HG03342 (cell line): ENCODE results near the gene ANTXRL.
"Not testable (repeated sequence)": the region's sequence is repeated elsewhere in the genome, so short reads cannot be mapped to it uniquely, and the experiment has no call there.

Experiments used
- ATAC-seq: cut with Tn5 transposase; IDR thresholded peaks from one replicate; pipeline ENCODE4 v1.9.1; 2021; ENCODE audit warnings: mild to moderate bottlenecking, moderate library complexity; ENCODE audit not compliant: unreplicated experiment

The ANTXRL gene

DNA sequence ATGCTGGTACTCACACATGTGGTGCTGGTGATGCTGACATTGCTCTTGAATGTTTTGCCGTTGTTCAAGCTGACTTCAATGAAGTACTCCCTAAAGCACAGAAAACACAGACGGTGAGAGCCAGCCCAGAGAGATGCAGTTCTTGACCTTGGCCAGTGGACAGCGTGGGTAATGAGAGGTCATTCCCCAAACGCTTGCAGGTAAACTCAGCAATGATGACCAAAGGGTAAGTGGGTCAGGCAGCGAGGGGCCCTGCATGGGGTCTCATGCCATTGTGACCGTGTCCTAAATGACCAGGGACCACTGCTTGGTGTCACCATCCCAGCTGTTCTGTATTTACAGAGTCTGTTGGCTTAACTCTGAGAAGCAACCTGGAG, 32.8 kb upstream of the ANTXRL start:
- no peak for ATAC-seq

DNA sequence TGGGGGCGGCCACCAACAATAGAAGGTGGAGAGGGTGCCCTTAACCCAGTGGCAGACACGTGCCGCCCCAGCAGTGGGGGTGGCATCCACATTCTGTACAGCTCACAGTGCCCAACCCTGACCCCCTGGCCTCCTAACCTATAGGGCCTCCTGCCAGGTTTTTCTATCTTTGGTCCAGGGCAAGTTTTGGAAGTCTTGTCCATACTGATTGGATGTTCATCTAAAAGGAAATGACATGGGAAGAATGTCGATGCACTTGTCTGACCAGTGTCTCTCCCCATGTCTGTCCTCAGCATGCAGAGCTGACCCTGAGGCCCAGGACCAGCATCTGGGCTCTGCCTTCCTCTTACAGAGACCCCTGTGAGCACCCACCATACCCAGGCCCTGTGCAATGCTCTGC, 32.3 kb upstream of the ANTXRL start:
- no peak for ATAC-seq

DNA sequence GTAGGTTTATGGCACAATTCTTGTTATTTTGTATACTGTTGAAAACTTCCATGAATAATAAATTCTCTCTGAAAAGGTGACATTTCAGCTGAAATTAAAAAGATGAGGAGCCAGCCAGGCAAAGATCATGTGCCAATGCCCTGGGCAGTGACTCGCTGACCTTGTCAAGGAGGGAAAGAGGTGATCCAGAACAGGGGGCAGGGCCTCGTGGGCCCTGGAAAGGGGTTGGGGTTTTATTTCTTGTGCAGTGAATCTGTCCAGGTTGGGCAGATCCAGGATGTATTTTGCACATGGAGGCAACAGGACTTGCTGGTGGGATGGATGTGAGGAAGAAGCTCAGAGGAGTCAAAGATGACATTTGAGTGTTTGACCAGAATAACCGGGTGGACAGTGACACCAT, 31.6 kb upstream of the ANTXRL start:
- ATAC-seq: not testable (repeated sequence)

DNA sequence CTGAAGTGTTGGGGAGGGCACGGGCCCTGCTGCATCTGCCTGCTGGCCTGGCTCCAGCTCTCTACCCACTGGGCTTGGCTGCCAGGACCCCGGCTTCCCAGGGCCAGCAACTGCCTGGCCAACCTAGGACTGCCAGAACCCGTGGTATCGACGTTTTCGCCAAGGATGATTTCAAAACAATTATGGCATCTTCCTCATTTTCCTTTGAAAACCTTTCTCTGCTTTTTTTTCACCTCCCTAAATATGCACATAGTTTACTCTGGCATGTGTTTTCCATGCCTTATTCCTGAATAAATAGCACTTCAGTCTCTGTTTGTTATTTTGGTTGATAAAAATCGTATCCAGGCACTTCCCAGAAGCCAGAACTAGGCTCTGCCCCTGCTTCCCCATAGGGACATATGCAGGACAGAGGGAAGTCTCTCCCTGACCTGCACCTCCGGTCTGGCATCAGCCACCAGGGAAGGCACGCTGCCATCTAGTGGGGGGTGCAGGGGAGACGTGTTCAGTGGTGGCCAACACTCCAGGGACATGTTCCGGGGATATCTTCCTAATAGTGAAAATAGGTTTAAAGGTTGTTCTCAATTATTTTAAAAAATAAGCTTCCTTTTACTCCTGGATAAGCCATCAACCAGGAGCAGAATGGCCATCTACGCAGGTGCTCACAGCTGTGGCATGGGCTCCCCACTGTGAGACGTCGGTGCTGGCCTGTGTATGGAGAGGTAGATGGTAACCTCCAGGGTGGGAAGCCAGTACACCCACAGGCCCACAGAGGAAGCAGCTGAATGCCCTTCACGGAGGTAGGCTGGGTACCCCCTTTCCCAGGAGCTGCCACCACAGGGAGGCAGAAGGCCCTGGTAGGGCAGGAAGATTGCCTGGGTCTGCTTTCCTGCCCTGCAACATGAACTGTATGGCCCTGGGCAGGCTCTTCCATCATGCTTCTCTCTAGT, 30.7 kb upstream of the ANTXRL start:
- no peak for ATAC-seq

DNA sequence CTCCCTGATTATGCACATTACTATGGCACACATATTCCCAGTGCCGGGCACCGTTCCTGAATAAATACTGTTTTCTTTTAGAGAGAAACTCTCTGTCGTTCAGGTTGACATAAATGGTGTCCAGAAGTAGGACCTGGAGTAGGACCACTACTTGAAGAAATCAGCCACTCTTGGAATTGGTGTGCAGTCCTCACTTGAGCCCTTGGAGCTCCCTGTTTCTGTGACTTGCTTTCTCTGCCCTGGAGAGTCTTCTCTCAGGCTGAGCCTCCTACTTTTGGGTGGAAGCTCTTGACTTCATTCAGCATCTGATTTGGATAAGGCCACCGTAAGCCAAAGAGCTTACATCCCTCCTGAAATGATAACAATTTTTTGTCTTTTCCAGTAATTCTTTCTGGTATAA, 29.7 kb upstream of the ANTXRL start:
- ATAC-seq: no peak

DNA sequence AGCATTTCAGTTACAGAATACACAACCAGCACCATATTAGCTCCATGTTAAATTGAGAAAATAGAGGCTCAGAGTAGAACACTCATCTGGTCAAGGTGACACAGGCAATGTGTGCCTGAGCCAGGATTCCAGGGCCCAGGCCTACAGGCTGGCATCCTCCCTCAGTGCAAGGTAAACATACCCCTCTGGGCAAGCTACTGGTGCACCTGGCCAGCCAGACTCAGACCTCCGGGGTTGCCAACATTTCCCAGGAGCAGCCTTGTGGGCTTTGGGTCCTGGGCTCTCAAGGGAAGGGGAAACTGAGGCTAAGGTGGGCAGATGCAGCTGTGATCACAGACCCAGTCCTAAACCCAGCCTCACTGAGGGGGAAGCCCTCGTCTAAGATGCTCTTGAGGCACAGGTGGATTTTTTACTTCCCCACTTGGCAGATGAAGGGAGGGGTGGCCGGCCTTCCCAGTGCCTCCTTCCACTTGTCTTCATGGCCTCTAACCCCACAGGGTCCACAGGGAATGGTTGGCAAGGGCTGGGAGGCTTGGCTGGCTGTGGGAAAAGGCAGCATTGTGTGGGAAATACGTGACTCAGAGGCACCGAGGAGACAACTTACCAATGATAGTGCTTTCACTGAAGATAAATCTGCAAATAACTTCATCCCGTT, 23.8 kb upstream of the ANTXRL start:
- not testable (repeated sequence) for ATAC-seq

DNA sequence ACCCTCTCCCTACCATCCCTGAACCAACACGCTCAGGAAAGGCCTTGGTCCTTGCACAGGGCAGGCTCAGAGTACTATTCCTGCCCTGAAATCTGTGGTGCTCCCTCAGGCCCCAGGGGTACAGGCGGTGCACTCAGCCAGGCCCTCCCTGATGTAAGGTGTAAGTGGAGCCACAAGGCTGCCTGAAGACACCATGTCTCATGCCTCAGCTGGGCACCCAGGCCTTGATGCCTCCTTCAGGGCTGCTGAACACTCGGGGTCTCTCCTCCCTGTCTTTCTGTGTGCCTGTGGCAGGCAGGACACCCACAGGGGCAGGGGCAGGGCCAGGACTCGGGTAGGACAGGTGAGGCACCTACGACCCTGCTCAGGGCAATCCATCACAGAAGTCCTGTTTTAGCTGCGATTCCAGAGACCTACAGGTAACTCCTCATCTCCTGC, 22.9 kb upstream of the ANTXRL start:
- no peak for ATAC-seq

DNA sequence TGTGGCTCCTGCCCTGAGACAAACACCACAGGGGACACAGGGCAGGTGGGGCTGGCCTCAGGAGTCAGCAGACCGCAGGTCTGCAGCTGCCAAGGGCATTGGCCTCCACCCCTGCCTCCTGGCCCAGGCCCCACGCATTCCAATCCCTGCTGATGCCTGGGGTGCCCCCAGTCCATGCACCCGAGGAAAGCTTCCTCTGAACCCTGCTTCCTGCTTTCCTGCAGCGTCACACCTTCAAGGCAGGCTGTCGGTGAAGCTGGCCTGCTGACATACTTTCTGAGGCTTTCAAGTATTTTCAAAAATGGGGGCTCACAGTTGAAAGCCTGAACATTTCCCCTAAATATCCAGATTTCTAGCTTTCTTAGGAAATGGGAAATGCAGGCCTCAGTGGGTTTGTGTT, 22.5 kb upstream of the ANTXRL start:
- ATAC-seq: no peak

DNA sequence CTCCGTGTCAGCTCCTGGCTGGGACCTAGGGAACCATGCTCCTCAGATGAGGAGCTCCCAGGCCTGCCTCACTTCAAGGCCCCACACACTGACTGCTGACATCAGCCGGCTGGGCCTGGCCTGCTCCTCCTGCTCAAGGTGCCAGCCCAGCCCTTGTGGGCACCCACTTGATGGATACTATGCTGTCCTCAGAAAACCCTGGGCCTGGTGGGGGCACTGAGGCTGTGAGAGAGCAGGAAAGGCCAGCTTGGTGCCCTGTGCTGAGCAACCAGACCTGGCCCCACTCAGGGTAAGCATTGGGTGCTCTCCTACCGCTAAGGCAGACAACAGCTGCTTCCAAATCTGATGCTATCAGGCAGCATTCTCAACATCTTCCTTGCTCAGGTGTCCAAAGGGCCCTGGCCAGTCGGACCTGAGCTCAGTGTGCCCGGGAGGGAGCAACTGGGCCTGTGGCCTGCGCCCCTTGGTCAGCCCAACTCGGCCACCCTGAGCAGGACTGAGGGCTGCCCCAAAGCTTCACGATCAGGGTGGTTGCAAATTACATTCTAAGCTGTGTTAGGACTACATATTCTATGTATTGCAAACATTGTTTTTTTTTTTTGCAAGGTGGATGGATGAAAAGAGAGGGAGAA, 21.9 kb upstream of the ANTXRL start:
- ATAC-seq: no peak

DNA sequence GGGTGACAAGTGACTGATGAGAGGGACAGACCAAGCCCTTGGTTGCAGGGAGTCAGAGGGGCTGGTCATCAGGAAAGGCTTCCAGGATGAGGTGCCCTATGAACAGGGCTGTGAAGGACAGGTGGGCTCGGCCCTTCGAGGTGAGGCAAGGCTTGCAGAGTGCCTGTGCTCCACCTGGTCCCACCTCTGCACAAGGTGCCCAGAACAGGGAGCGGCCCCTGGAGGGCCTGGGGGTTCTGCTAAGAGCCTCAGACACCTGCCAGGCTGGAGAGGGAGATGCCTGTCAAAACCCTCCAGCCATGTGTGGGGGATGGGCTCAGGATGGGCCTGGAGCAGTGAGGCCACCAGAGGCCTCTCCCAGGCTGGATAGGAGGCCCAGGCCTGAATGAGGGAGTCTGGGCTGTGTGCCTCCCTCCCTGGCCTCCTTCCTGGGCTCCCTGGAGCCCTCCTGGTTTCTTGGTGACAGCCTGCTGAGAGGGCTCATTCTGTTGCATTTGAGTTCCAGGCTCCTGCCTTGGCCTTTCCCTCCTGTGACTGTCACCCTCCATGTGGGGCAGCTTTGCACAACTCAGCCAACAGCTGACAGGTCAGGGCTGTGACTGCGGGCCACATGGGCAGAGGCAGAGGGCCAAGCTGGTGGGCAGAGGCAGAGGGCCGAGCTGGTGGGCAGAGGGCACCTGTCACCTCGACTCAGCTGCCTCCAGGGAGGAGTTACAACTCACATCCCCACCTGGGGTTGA, 21.1 kb upstream of the ANTXRL start:
- ATAC-seq: not testable (repeated sequence)

DNA sequence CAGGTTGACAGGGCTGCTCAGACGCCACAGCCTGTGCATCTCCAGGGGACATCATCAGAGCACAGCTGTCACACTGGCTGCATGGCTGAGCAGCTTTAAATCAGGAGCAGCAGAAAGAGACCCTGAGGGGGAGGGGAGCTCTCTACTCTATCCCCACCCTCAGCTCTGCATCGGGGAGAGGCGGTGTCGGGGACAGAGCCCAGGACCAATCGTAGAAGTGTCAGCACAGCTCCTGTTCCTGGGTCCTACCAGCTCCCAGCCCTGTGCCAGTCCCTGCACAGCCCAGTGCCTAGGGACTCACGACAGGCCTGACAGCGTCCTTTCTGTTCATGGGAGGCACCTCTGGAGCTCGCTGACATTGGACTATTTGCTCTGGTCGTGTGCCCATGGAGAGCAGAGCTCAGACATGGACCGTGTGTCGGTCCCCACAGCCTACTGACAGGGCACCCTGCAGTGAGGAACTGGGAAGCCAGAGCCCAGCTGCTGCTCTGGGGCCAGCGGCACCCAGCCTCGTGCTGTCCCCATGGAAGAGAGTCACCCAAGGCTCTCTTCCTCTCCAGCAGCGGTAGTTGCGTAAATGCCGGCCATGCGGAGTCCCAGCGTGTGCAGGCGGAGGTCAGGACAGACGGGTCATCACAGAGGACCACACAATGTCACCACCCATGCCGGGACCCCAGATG, 20.4 kb upstream of the ANTXRL start:
- ATAC-seq: no peak

DNA sequence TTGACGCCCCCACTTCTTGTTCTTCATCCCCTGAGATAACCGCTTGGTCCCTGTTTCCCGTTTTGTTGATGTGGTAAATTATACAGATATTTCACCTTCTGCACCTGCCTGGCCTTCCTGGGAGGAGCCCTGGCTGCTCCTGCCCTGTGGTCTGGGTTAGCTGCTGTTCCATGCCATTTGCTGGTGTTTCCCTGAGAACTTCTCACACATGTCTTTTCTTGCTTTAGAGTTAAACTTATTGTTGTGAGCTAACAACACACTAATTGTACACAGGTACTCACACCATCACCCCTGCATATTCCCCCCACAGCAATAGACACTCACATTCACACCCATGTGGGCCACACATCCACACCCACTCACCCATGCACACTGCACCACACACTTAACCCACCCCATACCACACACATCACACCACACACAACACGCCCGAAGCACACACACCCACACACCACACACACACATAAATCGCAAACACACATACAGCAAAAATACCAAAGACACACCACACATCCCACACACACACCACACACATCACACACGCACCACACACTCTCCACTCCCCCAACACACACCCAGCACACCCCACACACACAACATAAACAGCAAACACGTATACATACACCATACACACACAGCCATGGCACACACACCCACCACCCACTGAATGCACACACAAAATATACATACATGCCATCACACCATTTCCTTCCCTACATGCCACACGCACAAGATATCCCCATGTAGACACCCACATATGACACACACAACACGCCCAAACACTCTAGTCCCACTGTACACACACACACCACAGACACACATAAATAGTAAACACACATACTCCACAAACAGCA, 19.4 kb upstream of the ANTXRL start:
- ATAC-seq: no peak

DNA sequence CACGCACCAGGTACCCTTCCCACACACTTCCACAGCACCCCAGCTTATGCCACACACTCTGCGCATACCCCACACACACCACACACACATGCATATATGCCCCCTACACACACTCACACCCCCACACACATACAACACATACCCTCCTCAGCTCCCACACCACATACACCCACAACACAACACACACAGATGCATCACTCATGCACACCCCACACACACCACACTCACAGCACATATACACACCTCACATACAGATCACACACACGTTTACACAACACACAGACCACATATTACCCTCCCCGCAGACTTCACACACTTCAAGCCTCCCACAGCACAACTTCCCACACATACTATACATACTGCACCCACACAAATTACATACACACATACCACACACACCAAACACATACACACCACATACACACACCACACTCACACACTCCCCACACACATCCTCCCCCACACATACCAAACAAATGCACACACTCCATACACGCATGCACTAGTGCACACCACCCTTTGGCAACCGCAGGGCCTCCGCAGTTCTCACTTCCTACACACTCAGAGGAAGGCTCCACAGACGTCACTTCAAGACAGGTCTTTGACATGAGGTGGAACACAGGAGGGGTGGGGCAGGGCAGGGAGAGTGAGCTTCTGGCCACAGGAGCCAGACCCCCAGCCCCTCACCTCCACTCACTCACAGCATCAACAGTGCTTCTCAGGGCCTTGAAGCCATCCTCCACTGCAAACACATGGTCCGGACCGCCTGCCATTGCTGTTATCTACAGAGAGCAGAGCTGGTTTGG, 18.5 kb upstream of the ANTXRL start:
- peak; percentile 78 for ATAC-seq

DNA sequence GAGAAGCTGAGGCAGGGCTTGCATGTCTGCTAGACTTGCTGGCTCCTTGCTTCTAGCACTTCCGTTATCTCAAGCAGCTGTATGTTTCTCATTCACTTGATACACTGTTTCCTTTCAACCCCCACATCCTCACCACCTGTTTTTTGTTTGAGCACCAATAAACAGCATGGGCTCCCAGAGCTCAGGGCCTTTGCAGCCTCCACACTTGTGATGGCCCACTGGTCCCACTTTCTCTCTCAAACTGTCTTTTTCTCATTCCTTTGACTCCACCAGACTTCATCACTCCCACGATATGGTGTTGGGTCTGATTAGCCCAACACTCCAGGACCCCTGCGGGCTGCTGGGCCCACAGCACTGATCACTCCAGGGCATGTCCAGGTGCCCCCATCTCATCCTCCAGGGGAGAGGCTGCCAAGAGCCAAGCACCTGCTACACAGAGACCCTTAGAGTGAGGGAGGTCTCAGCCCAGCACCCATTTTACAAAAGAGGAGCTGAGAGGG, 17.2 kb upstream of the ANTXRL start:
- ATAC-seq: not testable (repeated sequence)

DNA sequence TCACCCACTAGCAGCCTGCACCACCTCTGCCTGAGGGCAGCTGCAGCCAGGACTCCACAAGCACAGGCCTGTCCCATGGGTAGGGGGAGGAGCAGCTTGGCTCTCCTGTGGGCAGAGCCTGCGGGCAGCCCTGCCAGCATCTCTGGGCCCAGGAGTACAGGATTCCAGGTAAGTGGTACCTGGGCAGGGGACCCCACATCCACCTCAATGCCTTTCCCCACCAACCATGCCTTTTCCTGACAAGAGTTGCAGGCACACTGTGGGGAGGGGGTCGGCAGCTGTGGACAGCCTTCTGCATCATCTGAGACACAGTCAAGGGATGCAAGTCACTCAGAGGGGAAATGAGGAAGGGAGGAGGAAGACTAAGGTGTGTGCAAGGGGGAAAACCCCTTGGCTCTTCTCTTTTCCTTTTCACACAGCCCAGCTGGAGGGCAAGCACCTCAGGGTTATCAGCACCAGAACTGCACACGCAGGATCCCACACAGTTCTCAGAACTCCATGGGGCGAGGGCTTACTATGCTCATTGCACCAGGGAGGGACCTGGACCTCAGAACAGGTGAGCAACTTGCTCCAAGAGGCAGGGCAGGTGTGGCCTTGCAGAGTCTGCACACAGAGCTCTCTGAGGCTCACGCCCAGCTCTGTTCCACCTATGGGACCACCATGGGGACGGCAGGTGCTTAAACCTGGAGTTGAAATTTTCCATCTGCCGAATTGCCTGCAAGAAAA, 16.5 kb upstream of the ANTXRL start:
- no peak for ATAC-seq

DNA sequence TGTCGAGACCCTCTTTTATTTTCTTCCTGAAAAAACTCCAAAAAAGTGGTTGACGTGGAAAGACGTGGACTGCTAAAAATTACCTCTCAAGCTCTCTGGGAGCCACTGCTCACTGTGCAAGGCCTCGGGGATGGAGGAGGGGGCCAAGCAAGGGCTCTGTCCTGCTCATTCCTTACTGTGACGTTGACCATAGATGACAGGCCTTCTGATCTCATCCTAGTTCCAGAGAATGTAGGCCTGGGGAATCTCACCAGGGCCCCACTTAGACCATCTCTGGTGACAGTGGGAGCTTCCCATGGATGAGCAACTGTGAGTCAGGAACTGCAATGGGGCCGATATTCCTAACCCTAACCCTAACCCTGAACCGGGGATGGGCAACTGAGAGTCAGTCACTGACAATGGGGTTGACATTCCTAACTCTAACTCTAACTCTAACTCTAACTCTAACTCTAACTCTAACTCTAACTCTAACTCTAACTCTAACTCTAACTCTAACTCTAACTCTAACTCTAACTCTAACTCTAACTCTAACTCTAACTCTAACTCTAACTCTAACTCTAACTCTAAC, 15.8 kb upstream of the ANTXRL start:
- ATAC-seq: not testable (repeated sequence)

DNA sequence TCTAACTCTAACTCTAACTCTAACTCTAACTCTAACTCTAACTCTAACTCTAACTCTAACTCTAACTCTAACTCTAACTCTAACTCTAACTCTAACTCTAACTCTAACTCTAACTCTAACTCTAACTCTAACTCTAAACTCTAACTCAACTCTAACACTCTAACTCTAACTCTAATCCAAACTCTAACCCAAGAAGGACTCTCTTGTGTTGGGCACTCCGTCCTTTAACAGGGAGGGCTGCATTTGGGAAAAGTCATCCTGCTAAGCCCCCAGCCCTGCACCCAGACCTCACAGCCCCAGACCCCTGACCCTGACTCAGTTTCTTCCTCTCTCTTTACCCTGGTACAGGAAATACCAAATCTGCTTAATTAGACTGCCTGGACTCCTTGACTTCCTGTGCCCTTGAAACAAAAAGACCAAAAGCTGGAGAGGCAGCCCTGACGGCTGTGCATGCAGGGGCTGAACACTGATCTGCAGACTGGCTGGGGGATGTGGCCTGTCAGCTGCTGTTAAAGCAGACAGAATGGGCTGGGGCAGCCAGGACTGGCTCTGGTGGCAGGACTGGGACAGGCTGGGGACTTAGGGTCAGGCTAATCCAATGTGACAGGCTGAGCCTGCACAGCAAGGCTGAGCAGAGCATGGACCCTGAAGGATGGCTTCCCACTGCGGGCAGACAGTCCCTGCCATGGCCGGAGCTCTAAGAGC, 14.8 kb upstream of the ANTXRL start:
- ATAC-seq: not testable (repeated sequence)
